NCI-H1092 (cell line): ENCODE measurements around the gene NEK2.
"Not testable (repeated sequence)": the region's sequence is repeated elsewhere in the genome, so short reads cannot be mapped to it uniquely, and the experiment has no call there.

Source experiments
- DNase-seq: peaks from one replicate; lab custom pipeline; 2025; lab: John Stamatoyannopoulos, UW

Gene NEK2

GRCh38 chr1:211675230-211676105 lies at the start of gene NEK2:
NEK2 (minus strand) TSS chr1:211675621; CDS start chr1:211675479, 142 bp downstream.
- DNase-seq = peak; percentile 96

- no peak for DNase-seq
These were observed 49.3 kb upstream of the NEK2 start for GRCh38 chr1:211724687-211725196.

GRCh38 chr1:211723273-211723672 lies 47.9 kb upstream of the NEK2 start:
- no peak for DNase-seq

GRCh38 chr1:211722277-211723175 lies 47.1 kb upstream of the NEK2 start:
- no peak for DNase-seq

GRCh38 chr1:211716555-211716954 lies 41.1 kb upstream of the NEK2 start:
- DNase-seq = not testable (repeated sequence)

GRCh38 chr1:211715971-211716370 lies 40.5 kb upstream of the NEK2 start:
- no peak for DNase-seq

GRCh38 chr1:211714154-211714553 lies 38.7 kb upstream of the NEK2 start:
- DNase-seq = no peak

GRCh38 chr1:211713231-211713630 lies 37.8 kb upstream of the NEK2 start:
- DNase-seq = no peak

GRCh38 chr1:211711315-211711705 lies 35.9 kb upstream of the NEK2 start:
- no peak for DNase-seq

GRCh38 chr1:211710566-211711314 lies 35.3 kb upstream of the NEK2 start:
- no peak for DNase-seq

- DNase-seq = no peak
These were observed 33.5 kb upstream of the NEK2 start for GRCh38 chr1:211708926-211709325.

- DNase-seq = no peak
These were observed 32.6 kb upstream of the NEK2 start for GRCh38 chr1:211708006-211708405.

- no peak for DNase-seq
These were observed 30.2 kb upstream of the NEK2 start for GRCh38 chr1:211705467-211706091.

- no peak for DNase-seq
These were observed 29.1 kb upstream of the NEK2 start for GRCh38 chr1:211704543-211704942.

- DNase-seq = peak; percentile 72
These were observed 28.6 kb upstream of the NEK2 start for GRCh38 chr1:211703812-211704537.

- no peak for DNase-seq
These were observed 26.3 kb upstream of the NEK2 start for GRCh38 chr1:211701733-211702132.

GRCh38 chr1:211699059-211699458 lies 23.6 kb upstream of the NEK2 start:
- no peak for DNase-seq

- DNase-seq = peak; percentile 64
These were observed 23.0 kb upstream of the NEK2 start for GRCh38 chr1:211698161-211699026.

- DNase-seq = peak; percentile 74
These were observed 21.9 kb upstream of the NEK2 start for GRCh38 chr1:211697356-211697755.
